Activated CD4-positive, alpha-beta T cell treated with anti-CD3 and anti-CD28 coated beads for 4 hours (primary cell): ENCODE data around the gene OXSR1.
"Not testable (repeated sequence)": the region's sequence is repeated elsewhere in the genome, so short reads cannot be mapped to it uniquely, and the experiment has no call there.

Experiments used
- DNase-seq, 2 donors: peaks; one replicate each; pipeline ENCODE4 v3.0.0-alpha.2; 2020

The OXSR1 gene

DNA sequence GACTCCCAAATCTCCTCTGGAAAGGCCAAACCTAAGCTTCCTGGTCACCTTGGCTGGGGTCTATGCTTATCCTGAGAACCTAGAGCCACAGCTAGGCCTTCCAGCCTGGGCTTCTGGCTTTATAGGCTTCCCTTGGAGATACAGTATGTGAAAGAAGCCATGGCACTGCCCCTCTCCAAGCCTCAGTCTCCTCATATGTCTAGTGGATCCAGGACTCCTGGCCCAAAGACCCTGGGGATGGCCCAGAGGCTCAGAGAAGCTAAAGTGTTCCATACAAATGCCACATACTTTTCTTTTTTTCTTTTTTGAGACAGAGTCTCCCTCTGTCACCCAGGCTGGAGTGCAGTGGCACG is 37.1 kb upstream of the OXSR1 start:
- DNase-seq: peak in 1 of 2 donors; percentile 0

DNA sequence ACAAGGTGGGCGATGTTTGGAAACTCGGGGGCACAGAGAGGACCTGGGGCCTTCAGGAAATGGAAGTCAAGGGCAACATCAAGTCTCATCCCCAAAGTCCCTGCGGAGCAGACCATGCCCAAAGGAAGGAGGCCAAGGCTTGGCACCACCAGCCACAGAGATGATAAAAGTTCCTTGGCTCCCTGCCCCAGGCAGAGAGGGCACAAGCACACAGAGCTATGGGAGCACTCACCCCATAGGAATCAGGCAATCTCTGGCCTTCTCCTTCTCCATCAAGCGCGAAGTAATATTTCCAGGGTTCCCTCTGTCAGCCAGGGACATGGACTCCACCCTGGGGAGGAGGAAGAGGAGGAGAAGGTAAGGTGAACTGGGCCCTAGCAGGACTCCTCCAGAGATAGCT is 36.3 kb upstream of the OXSR1 start:
- DNase-seq: peak in 1 of 2 donors; percentile 0

DNA sequence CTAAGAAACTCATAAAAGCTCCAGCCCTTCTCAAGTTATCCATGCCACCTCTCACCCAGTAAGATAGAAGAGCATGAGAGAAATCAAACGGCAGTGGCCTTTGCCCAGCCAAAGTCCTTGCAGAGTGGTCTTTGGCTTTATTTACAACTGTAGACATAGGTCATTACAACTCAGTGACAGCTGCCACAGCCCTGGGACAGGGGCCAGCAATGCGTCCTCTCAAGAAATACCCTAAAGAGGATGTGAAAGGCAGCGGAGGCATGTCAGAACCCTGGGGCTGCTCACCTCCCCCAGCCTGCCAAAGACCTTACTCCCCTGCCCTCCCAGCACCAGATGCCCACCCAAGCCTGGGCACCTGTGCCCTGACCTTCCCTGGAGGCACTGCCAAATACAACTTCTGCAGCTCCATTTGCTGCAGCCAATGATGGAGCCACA is 34.7 kb upstream of the OXSR1 start:
- DNase-seq: peak in 1 of 2 donors; percentile 0

- peak; percentile 21 to 26 for DNase-seq
These were observed 33.5 kb upstream of the OXSR1 start for GRCh38 chr3:38131621-38132369.

- DNase-seq: no peak
These were observed 32.2 kb upstream of the OXSR1 start for GRCh38 chr3:38133209-38133556.

DNA sequence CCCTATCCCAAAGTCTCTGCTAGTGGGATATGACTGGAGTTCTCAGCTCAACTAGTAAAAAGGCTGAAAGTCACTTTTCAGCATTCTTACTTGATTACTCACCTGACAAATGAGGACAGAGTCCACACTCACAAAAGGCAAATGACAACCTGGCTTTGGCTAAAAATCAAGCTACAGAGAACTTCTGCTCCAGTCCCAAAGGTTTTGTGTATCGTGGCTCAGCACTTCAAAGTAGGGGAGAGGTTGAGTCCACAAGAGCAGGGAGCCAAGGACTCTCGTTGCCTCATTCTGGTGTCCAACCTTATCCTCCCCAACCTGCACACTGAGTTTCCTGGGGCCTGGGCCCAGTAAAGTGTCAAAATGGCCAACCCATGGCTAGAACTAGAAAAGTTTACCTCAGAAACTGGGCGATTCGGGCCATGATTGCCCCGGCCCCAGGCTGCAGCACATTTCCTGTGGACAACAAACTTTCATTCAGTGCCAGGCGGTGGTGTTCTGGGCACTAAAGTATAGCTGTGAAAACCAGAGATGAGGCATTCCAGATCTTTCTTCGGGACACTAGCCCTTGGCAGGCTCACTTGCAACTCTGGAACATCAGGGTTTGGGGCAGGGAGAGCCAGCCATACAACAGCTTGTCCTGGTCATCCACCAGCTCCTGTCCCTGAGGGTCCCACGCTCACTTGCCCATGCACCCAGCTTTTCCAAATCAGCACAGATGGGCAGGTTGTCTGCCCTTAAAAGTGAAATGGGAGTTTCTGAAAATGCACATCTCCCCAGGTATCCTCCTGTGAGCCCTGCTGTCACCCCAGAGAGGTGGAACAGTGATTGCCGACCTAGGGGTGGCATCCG is 31.6 kb upstream of the OXSR1 start:
- no peak for DNase-seq

- DNase-seq: not testable (repeated sequence)
These were observed 30.7 kb upstream of the OXSR1 start for GRCh38 chr3:38134517-38135143.

DNA sequence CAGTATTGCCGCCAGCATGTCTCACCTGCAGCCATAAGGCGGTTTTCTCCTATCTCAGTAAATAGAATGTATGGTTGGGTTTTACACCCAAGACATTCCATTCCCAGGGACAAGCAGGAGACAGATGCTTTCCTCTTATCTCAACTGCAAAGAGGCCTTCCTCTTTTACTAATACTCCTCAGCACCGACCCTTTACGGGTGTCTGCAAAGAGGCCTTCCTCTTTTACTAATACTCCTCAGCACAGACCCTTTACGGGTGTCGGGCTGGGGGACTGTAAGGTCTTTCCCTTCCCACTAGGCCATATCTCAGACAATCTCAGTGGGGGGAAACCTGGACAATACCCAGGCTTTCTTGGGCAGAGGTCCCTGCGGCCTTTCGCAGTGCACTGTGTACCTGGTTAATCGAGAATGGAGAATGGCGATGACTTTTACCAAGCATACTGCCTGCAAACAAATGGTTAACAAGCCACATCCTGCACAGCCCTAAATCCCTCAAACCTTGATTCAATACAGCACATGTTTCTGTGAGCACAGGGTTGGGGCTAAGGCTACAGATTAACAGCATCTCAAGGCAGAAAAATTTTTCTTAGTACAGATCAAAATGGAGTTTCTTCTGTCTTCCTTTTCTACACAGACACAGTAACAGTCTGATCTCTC is 29.6 kb upstream of the OXSR1 start:
- peak in 1 of 2 donors; percentile 18 for DNase-seq

DNA sequence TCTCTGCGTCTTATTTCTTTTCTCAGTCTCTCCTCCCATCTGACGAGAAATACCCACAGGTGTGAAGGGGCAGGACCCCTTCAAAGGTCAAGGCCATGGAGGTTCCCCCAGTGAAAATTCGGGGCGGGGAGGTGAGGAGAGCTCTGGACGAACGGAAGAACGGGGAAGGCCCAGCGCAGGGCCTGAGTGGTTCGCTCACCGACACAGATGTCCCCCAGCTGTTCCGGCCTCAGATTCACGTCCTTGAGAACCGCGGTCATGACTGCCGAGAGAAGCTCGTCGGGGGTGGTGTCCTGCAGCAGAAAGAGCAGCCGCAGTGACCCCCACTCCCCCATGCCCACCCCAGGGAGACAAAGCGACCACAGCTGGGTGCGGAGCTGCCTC is 29.0 kb upstream of the OXSR1 start:
- peak; percentile 10 to 11 for DNase-seq

GRCh38 chr3:38136777-38137614 is 28.3 kb upstream of the OXSR1 start, which contains the start of gene ACAA1:
Gene ACAA1 (minus strand): TSS chr3:38137127. CDS start chr3:38137035, 92 bp downstream.
- DNase-seq: peak; percentile 97

- DNase-seq: peak in 1 of 2 donors; percentile 15
These were observed 27.6 kb upstream of the OXSR1 start for GRCh38 chr3:38137615-38138348.

GRCh38 chr3:38138349-38139190 is 26.8 kb upstream of the OXSR1 start, which contains the start of gene MYD88:
Gene MYD88 (plus strand): TSS chr3:38138661. CDS start chr3:38138701, 40 bp downstream.
- DNase-seq: peak; percentile 82 to 86

DNA sequence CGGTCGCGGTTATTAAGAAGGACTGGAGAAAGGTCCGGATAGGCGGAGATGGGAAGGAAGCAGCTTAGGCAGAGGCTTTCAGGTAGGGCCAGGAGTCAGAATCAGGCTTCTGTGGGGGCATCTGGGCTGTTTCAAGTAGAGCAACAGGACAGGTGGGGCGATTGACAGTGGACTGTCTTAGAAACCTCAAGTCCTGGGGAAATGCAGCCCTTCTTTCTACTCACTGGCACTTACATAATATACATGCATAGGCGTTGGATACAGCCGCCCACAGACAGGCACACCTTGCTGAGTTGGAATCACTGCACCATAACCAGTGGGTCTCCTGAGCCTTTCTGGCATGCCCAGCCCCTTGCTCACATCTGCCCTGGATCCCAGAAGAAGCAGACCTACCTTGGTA is 26.1 kb upstream of the OXSR1 start:
- peak in 1 of 2 donors; percentile 10 for DNase-seq

DNA sequence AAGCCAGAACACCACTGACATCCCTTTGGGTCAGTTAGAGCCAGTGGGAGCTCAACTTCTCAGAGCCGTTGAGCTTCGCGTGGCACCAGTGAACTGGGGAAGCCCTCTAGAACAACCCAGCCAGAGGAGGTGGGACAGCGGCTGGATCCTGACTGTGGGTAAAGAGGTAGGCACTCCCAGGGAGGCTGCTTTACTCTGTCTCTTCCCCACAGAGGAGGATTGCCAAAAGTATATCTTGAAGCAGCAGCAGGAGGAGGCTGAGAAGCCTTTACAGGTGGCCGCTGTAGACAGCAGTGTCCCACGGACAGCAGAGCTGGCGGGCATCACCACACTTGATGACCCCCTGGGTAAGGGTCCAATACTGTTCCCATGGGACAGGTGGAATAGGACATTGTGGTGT is 25.7 kb upstream of the OXSR1 start:
- DNase-seq: peak in 1 of 2 donors; percentile 1

- DNase-seq: peak in 1 of 2 donors; percentile 1
These were observed 24.8 kb upstream of the OXSR1 start for GRCh38 chr3:38140326-38141172.

GRCh38 chr3:38141173-38141951 is 24.0 kb upstream of the OXSR1 start:
- no peak for DNase-seq

DNA sequence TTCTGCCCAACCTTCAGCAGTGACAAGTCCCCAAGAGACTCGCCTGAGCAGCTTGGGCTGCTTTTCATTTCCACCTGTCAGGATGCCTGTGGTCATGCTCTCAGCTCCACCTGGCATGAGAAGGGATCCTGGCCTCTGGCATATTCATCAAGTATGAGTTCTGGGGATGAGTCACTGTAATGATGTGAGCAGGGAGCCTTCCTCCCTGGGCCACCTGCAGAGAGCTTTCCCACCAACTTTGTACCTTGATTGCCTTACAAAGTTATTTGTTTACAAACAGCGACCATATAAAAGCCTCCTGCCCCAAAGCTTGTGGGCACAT is 23.4 kb upstream of the OXSR1 start:
- no peak for DNase-seq

DNA sequence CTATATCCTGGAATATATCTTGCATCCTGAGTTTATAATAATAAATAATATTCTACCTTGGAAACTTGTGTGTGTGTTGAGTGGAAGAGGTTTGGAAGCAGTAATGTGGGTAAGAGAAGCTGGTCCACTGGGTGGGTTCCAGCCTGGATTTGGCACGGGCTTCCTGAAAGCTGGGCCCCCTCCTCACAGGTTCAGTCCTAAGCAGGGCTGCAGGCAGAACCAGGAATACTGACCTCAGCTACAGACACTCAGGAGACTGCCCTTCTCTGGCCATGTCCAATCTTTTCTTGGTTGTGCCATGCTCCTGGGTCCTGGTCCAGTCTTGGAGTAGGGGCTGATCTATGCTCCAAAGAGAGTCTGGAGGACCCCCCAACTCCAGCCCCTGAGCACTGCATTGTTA is 22.4 kb upstream of the OXSR1 start:
- DNase-seq: no peak

DNA sequence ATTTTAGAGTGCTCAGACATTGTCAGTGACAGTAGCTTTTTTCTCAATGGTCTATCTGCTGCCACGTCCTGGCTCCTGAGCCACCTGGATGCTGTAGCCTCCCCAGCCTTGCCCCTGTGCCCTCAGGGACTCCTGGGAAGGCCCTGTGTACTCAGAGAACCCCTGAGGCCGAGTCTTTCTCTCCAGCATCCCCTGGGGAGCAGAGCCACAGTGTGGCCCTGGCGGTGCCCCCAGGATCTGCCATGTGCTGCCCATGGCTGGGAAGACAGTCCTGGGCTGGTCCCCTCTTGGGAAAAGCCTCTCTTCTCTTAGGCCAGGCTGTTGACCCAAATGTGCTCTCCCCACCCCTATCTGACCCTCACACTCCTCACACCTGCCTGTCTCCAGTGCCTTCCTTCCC is 21.8 kb upstream of the OXSR1 start:
- DNase-seq: no peak
